SHP77 treated with DMSO at 0.1 percent for 48 hours (cell line): Measurements from ENCODE around the gene MORF4L1.
"Not testable (repeated sequence)": the region's sequence is repeated elsewhere in the genome, so short reads cannot be mapped to it uniquely, and the experiment has no call there.

Experiments used
- DNase-seq: peaks from one replicate; lab custom pipeline; 2025; lab: John Stamatoyannopoulos, UW

Gene MORF4L1

GRCh38 chr15:78859971-78860719, 12.5 kb upstream of the MORF4L1 start:
- peak; percentile 72 for DNase-seq

GRCh38 chr15:78865585-78865984, 7.1 kb upstream of the MORF4L1 start:
- DNase-seq = not testable (repeated sequence)

GRCh38 chr15:78866031-78866430, 6.7 kb upstream of the MORF4L1 start:
- DNase-seq = not testable (repeated sequence)

DNA sequence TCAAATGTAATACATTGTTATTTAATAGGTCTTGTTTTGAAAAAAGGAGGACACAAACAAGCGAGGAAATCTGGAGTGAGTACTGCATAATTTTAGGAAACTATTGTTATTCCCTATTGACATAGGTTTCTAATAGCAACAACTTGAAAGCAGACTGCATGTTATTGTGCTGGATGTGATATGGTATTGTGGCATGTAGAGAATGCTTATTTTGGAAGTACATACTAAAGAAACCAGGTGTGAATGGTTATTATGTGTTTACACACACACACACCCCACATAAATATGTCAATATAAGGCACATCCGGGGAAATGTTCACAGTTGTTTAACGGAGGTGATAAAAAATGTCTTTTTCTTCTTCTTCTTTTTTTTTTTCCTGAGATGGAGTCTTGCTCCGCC, 5.9 kb upstream of the MORF4L1 start:
- no peak for DNase-seq

DNA sequence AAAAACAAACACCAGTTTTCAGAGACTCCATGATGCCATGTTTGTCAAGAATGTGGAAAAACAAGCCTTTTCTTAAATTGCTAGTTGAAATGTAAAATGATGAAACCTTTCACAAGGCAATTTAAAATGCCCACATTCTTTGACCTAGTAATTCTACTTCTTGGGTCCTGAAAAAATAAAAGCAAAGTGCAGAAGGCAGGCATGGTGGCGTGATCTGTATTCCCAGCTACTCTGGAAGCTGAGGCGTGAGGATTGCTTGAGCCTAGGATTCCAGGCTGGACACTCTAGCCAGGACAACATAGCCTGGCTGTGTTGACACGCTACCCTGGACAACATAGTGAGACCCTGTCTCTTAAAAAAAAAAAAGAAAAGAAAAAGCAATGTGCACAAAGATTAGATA, 4.3 kb upstream of the MORF4L1 start:
- no peak for DNase-seq

DNA sequence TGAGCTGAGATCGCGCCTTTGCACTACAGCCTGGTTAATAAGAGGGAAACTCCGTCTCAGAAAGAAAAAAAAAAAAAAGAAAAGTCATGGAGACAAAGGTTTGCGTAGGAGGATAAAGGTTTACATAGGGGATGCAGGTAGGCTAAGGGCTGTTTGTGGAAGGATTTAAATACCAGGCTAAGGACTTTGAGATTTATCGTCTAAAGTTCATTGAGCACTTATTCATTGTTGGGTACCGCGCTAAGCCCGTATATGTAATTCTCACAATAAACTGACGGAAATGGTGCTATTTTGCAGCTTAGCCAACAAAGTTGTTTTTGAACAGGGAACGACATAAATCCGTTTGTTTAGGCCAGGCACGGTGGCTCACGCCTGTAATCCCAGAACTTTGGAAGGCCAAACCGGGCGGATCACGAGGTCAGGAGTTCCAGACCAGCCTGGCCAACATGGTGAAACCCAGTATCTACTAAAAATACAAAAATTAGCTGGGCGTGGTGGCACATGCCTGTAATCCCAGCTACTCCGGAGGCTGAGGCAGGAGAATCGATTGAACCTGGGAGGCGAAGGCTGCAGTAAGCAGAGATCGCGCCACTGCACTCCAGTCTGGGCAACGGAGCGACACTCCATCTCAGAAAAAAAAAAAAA, 1.1 kb upstream of the MORF4L1 start:
- DNase-seq = not testable (repeated sequence)

- DNase-seq = peak; percentile 58
These were observed 492 bp downstream of the MORF4L1 start for GRCh38 chr15:78872972-78873792.

GRCh38 chr15:78873793-78874765, 1.4 kb downstream of the MORF4L1 start:
- DNase-seq = no peak

DNA sequence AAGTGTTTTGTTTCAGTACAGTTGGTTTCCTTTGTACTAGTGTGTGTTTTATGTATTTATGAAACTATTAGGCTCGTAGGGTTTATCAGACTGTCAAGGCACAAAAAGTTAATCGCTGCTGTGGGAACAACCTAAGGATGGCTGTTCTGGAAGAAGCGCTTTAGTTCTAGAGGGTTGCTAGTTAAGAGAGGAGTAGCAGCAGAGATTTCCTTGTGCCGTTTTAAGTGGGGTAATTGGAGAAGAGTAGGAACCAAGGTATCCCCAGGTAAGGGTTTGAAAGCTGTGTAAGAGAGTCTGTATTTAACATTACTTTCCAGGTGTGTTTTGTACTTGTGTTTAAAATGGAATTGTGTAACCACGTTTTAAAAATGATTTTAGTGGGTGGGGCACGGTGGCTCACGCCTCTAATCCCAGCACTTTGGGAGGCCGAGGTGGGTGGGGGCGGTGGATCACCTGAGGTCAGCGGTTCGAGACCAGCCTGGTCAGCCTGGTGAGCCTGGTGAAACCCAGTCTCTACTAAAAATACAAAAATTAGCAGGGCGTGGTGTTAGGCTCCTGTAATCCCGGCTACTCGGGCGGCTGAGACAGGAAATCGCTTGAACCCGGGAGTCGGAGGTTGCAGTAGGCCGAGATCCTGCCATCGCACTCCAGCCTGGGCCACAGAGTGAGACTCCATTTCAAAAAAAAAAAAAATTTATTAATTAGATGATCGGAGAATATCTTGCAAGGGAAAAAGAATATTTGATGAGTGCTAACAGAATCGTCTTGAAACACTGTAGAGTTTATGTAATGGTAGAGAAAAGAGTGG, 2.6 kb downstream of the MORF4L1 start:
- no peak for DNase-seq

- not testable (repeated sequence) for DNase-seq
These were observed 4.3 kb downstream of the MORF4L1 start for GRCh38 chr15:78876954-78877353.

DNA sequence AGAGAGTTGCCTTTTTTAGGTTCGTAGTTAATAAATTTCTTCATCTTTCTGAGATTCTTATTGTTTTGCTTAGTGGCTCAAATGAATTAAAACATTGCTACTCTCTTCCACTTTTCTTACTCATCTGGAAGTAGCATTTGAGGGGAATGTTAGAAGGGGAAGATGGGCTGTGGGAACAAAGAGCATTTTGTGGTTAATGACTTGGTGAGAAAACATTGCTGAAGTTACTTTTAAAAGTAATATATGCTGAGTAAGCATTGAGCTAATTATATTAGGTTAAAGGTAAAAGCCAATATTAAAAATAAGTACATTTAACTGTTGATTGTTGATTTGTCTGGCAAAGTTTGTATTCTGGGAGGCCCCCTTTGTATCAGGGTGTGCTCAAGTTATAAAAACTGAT, 5.7 kb downstream of the MORF4L1 start:
- no peak for DNase-seq

DNA sequence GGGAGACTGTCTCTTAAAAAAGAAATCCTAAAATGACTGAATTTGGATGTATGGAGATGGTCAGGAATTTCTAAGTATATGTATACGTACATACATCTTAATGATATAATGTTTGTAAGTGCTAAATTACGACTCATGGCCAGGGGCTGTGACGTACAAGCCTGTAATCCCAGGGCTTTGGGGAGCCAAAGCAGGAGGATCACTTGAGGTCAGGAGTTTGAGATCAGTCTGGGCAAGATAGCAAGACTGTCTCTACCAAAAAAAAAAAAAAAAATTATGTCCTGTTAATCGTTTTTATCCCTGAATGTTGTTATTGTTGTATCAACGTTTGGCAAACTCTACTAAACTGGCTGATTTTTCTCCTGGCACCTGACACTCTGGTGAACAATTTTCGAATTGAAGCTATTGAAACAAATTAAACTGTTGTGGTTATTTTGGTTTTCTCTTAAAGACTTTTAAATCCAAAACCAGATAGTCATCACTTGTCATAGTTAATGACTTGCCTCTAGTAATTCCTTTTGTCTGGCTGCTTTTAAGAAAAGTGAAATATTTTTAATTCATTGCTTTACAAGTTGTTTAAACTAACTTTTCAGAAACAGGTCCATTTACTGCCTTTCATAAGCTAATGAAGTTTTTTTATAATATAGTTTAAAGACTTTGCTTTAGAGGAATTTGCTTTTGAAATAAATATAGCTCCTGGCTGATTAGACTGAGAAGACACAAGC, 7.0 kb downstream of the MORF4L1 start:
- no peak for DNase-seq

DNA sequence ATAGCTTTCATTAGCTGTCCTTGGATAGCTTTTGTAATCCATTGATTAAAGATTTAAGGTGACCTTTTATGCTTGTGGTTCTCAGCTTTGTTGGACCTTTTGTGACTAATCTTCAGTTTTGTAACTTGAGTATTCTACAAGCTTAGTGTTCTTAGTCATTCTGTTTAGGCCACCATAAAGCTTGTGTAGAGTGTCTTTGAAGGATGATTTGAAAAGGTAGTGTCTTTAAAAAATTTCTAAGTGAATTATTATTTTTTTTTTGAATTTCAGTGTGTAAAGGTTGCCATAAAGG, 7.5 kb downstream of the MORF4L1 start:
- DNase-seq = no peak

DNA sequence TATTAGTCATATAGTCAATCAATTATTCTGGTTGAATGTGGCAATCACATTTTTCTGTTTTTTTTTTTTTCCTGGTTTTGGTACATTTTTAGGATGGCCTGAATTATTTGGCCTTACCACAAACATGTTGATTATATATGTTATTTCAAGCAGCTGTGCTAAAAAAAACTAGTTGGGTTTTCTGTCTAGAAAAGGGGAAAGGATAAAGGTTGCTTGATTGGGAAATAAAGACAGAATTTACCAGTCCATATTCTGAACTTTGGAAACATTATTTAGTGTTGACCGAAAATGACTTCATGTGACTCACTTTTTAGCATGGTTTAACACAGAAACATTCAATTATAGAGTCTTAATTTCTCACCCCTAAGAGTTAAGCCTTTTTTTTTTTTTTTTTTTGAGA, 8.1 kb downstream of the MORF4L1 start:
- DNase-seq = no peak

GRCh38 chr15:78881681-78882080, 9.0 kb downstream of the MORF4L1 start:
- DNase-seq = no peak

- DNase-seq = no peak
These were observed 16.3 kb downstream of the MORF4L1 start for GRCh38 chr15:78889000-78889399.

DNA sequence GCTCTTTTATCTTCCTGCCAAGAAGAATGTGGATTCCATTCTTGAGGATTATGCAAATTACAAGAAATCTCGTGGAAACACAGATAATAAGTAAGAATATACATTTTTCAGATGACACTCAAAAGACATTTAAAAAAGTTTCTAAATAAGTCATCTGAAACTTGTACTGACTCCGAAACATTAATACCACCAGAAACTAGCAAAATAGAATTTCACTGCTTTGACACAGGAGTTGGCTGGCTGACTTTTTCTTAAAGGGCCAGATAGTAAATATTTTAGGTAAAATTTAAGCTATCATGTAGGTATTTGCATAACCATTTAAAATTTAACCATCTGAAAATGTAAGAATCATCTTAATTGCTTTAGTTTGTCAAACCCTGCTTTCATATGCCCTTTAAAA, 20.8 kb downstream of the MORF4L1 start:
- DNase-seq = no peak

DNA sequence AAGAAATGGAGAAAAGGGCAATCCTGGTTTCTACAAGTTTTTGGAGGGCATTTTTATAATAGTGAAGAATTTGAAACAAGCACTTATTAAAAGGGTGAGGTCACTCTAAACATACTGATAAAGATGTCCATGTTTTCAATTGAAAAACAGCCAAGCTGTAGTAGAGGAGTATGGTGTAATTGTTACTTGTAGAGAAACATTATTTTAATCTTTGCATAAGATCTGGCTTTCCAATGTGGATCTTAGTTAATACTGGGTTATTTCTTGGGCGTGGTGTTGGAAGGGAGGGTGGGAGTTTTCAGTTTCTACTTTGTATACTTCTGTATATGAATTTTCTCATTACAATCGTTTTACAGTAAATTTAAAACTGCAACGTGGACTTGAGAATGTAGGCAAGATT, 22.8 kb downstream of the MORF4L1 start:
- DNase-seq = no peak

- no peak for DNase-seq
These were observed 25.9 kb downstream of the MORF4L1 start for GRCh38 chr15:78898540-78898939.

DNA sequence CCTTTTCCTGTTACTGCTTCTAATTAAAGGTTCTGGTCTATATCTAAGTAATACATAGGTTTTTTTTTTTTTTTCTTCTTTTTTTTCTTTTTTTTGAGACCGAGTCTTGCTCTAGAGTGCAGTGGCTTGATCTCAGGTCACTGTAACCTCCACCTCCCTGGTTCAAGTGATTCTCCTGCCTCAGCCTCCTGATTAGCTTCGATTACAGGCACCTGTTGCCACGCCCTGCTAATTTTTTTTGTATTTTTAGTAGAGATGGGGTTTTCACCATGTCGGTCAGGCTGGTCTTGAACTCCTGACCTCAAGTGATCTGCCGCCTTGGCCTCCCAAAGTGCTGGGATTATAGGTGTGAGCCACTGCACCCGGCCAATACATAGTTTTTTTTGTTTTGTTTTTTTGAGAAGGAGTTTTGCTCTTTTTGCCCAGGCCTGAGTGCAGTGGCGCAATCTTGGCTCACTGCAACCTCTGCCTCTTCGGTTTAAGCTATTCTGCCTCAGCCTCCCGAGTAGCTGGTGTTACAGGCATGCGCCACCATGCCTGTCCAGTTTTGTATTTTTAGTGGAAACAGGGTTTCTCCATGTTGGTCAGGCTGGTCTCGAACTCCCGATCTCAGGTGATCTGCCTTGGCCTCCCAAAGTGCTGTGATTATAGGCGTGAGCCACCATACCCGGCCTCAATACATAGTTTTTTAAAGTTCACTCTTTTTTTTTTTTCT, 28.3 kb downstream of the MORF4L1 start:
- not testable (repeated sequence) for DNase-seq
